B cell (primary cell): ENCODE data around the gene MRC2. TPM values are rescaled to one million over a fixed set of nuclear protein-coding genes. Genes with fewer than 3 reads are reported as not detected.

Source experiments
- ATAC-seq: fragments of 200-7000 bp; cut with Tn5 transposase; one replicate; pipeline ENCODE4 v1.10.0; 2021; ENCODE audit warnings: low read depth, mild to moderate bottlenecking, moderate number of reproducible peaks, moderate library complexity
- CTCF ChIA-PET: fragments of 350-600 bp; sonication (Branson Sonifier 250); formaldehyde crosslinking; loops from one replicate; lab custom pipeline; 2021; ENCODE audit warnings: antibody characterized with exemption, inconsistent platforms; lab: Charles Lee
- POLR2A ChIA-PET: fragments of 350-600 bp; sonication (Branson Sonifier 250); formaldehyde crosslinking; loops from one replicate; lab custom pipeline; 2021; ENCODE audit warnings: antibody characterized with exemption; lab: Charles Lee
- DNase-seq: peaks from one replicate; pipeline ENCODE4 v3.0.0; 2013
- H2AFZ ChIP-seq: 2 replicates; pipeline ENCODE4 v1.6.1; 2012; ENCODE audit warnings: mild to moderate bottlenecking, low read depth, low read length; ENCODE audit not compliant: insufficient read depth, poor library complexity, severe bottlenecking
- H3K27ac ChIP-seq, 2 donors: 1 replicate in 1 of 2; 2 replicates in 1 of 2; pipeline ENCODE4 v1.5.1; 2012 to 2013; ENCODE audit warnings: low read length in 2 of 2, mild to moderate bottlenecking in 2 of 2, moderate library complexity in 1 of 2
- H3K27me3 ChIP-seq, 4 experiments: fragments of 200-600 bp in 1 of 4; sonication (generic) in 1 of 4; replicated peaks in 1 of 4; 1 replicate in 2 of 4; 2 replicates in 2 of 4; pipeline versions ENCODE4 v1.6.1 to v1.7.0; 2013 to 2016; ENCODE audit warnings: low read length in 3 of 4, mild to moderate bottlenecking in 2 of 4, mixed read lengths in 1 of 4, moderate library complexity in 1 of 4; ENCODE audit not compliant: insufficient read depth in 4 of 4, control insufficient read depth in 3 of 4; ENCODE audit errors: control extremely low read depth in 1 of 4
- H3K36me3 ChIP-seq, 2 experiments: replicated peaks in 1 of 2; 1 replicate in 1 of 2; 2 replicates in 1 of 2; pipeline versions ENCODE4 v1.6.1 to v1.7.1; 2013; ENCODE audit warnings: low read length in 1 of 2; ENCODE audit not compliant: insufficient read depth in 2 of 2, control insufficient read depth in 1 of 2; ENCODE audit errors: control extremely low read depth in 1 of 2, extremely low read depth in 1 of 2
- H3K4me1 ChIP-seq, 2 donors: fragments of 200-600 bp in 1 of 2; sonication (generic) in 1 of 2; 1 replicate in 1 of 2; 2 replicates in 1 of 2; pipeline versions ENCODE4 v1.5.1 to v1.6.1; 2013 to 2017; ENCODE audit warnings: low read length in 2 of 2; ENCODE audit not compliant: control insufficient read depth in 2 of 2, insufficient read depth in 2 of 2
- H3K4me2 ChIP-seq: replicated peaks from 2 replicates; pipeline ENCODE3; 2012; ENCODE audit warnings: mild to moderate bottlenecking, low read depth, low read length; ENCODE audit not compliant: poor library complexity, severe bottlenecking
- H3K4me3 ChIP-seq, 5 experiments: fragments of 200-600 bp in 1 of 5; sonication (generic) in 1 of 5; 1 replicate in 3 of 5; 2 replicates in 2 of 5; pipeline versions ENCODE4 v1.5.1 to v1.7.0; 2011 to 2016; ENCODE audit warnings: low read length in 4 of 5, mild to moderate bottlenecking in 4 of 5, low read depth in 2 of 5, control low read depth in 1 of 5, moderate library complexity in 1 of 5; ENCODE audit not compliant: insufficient read depth in 1 of 5; ENCODE audit errors: control extremely low read depth in 1 of 5, extremely low read depth in 1 of 5
- H3K79me2 ChIP-seq: fragments of 200-600 bp; sonication (generic); one replicate; pipeline ENCODE4 v1.6.0; 2016; ENCODE audit warnings: low read length; ENCODE audit not compliant: control insufficient read depth, insufficient read depth
- H3K9ac ChIP-seq: fragments of 200-600 bp; sonication (generic); 2 replicates; pipeline ENCODE4 v1.6.1; 2017; ENCODE audit warnings: mild to moderate bottlenecking, low read length, moderate library complexity
- H3K9me3 ChIP-seq, 3 donors: one replicate each; pipeline versions ENCODE4 v1.6.1 to v1.7.1; 2013; ENCODE audit warnings: low read length in 2 of 3; ENCODE audit not compliant: control insufficient read depth in 2 of 3, insufficient read depth in 1 of 3; ENCODE audit errors: control extremely low read depth in 1 of 3
- H4K20me1 ChIP-seq: 2 replicates; pipeline ENCODE4 v1.6.0; 2012; ENCODE audit warnings: mild to moderate bottlenecking, low read length; ENCODE audit not compliant: insufficient read depth, control insufficient read depth, poor library complexity, severe bottlenecking
- H3K27ac Mint-ChIP-seq: one replicate; pipeline ENCODE4 v1.8.0; 2021; ENCODE audit warnings: mixed read lengths
- H3K27me3 Mint-ChIP-seq: one replicate; pipeline ENCODE4 v1.8.0; 2021; ENCODE audit warnings: mixed read lengths
- H3K4me1 Mint-ChIP-seq: one replicate; pipeline ENCODE4 v1.8.0; 2021; ENCODE audit warnings: mixed read lengths
- H3K4me3 Mint-ChIP-seq: one replicate; pipeline ENCODE4 v1.8.0; 2021; ENCODE audit warnings: mixed read lengths
- H3K9me3 Mint-ChIP-seq: one replicate; pipeline ENCODE4 v1.8.0; 2022; ENCODE audit warnings: mixed read lengths; ENCODE audit not compliant: insufficient read depth
- CTCF ChIP-seq: fragments of 200-600 bp; IDR thresholded peaks from one replicate; pipeline ENCODE4 v1.8.0; 2022; ENCODE audit warnings: antibody characterized with exemption, mild to moderate bottlenecking
- EZH2 ChIP-seq: IDR thresholded peaks from 2 replicates; pipeline ENCODE4 v1.6.1; 2012; ENCODE audit warnings: borderline replicate concordance, low read depth, mild to moderate bottlenecking, moderate library complexity, low read length; ENCODE audit not compliant: insufficient read depth, poor library complexity, severe bottlenecking
- WGBS: methylation state at CpG from one replicate; pipeline ENCODE4 v1.1.5; 2013; ENCODE audit warnings: missing lambda C conversion rate; ENCODE audit not compliant: insufficient coverage; 5-methylcytosine and 5-hydroxymethylcytosine counted together
- intact Hi-C: fragments of 100-400 bp; cut with micrococcal nuclease; formaldehyde crosslinking; loops from one replicate; pipeline ENCODE4 v1.10.0; 2022
- polyA plus RNA-seq: library from polyadenylated mRNA; depleted of rRNA; stranded (reverse); fragments of >200 nt; gene quantifications from 2 replicates; pipeline ENCODE4 v1.2.3, GENCODE V29; 2012
- total RNA-seq, 2 donors: library from RNA; stranded (reverse); fragments of 120-200 nt in 1 of 2; gene quantifications; 1 replicate in 1 of 2; 2 replicates in 1 of 2; pipeline versions ENCODE4 v1.2.3 to v1.2.4, GENCODE V29; 2013 to 2022

Gene MRC2
- total and polyA plus RNA-seq, 2 donors (not counting 1 experiment from before 2014, with no cell fraction given): 0.09 to 0.34 TPM

GRCh38 chr17:62641153-62641552 lies 13.7 kb downstream of the MRC2 start:
- 81% methylated on average over 7 of the region's 10 CpGs for WGBS
- DNase-seq (no peak), ATAC-seq (no peak)
- Mint-ChIP-seq H3K9me3 (no peaks in the 10 kb centered on the region), H3K27me3 (peaks cover 4% of the 10 kb centered on the region), H3K4me1 (no peaks in the 10 kb centered on the region), H3K27ac (no peak overlapping the region), H3K4me3 (no peak overlapping the region)
- Histone ChIP-seq H3K36me3 (no peaks in the 10 kb centered on the region), H3K27me3 (peaks cover 0 to 2% (median 0%) of the 10 kb centered on the region in 4 experiments), H3K4me3 (no peak overlapping the region), H3K27ac (no peak overlapping the region), H3K4me1 (no peaks in the 10 kb centered on the region), H4K20me1 (no peaks in the 10 kb centered on the region), H3K9ac (no peak overlapping the region), H2AFZ (no peak overlapping the region), H3K4me2 (no peak overlapping the region), H3K9me3 (no peaks in the 10 kb centered on the region), H3K79me2 (no peaks in the 10 kb centered on the region)
- intact Hi-C loops: no loop called here
- POLR2A ChIA-PET: no interaction called here
- CTCF ChIA-PET: no interaction called here
- TF ChIP-seq CTCF (no peak), EZH2 (no peak)

- Histone ChIP-seq H3K4me2 (no peak overlapping the region), H3K36me3 (no peaks in the 10 kb centered on the region), H3K9ac (no peak overlapping the region), H3K27ac (no peak overlapping the region), H3K79me2 (no peaks in the 10 kb centered on the region), H4K20me1 (no peaks in the 10 kb centered on the region), H3K4me3 (no peak overlapping the region), H3K27me3 (peaks cover 0 to 2% (median 0%) of the 10 kb centered on the region in 4 experiments), H3K4me1 (no peaks in the 10 kb centered on the region), H3K9me3 (no peaks in the 10 kb centered on the region), H2AFZ (no peak overlapping the region)
- Mint-ChIP-seq H3K27me3 (peaks cover 4% of the 10 kb centered on the region), H3K4me3 (no peak overlapping the region), H3K4me1 (no peaks in the 10 kb centered on the region), H3K9me3 (no peaks in the 10 kb centered on the region), H3K27ac (no peak overlapping the region)
- no peak for TF ChIP-seq EZH2
- DNase-seq (no peak), ATAC-seq (no peak)
- WGBS: 93% methylated on average over 3 of the region's 6 CpGs
- intact Hi-C loops: no loop called here
- ChIA-PET POLR2A (interaction anchor here (0.6 kb wide), 1 partner anchor 266 kb away, joined by 3 read pairs; no protein-coding TSS in a partner anchor), CTCF (no interaction called here)
These were observed 14.5 kb downstream of the MRC2 start for GRCh38 chr17:62641951-62642350.
